Astrocyte of the cerebellum (primary cell): ENCODE measurements around the gene ENO4.

Experiments
- DNase-seq: peaks from one replicate; pipeline ENCODE4 v3.0.0-alpha.2; 2011; ENCODE audit warnings: low read depth
- H3K4me3 ChIP-seq: 2 replicates; pipeline ENCODE4 v1.5.1; 2011; ENCODE audit warnings: mild to moderate bottlenecking, low read depth, low read length, moderate library complexity
- in situ Hi-C: cut with HindIII; loops from 2 replicates; pipeline ENCODE4 v1.10.0; 2017; ENCODE audit warnings: low sequenced_read_pairs
- TF ChIP-seq, protein P1 (sequence below): IDR thresholded peaks from 2 replicates; pipeline ENCODE4 v1.5.1; 2012; ENCODE audit warnings: low read length, low read depth, moderate library complexity, mild to moderate bottlenecking; ENCODE audit errors: missing control alignments

The ENO4 gene

DNA sequence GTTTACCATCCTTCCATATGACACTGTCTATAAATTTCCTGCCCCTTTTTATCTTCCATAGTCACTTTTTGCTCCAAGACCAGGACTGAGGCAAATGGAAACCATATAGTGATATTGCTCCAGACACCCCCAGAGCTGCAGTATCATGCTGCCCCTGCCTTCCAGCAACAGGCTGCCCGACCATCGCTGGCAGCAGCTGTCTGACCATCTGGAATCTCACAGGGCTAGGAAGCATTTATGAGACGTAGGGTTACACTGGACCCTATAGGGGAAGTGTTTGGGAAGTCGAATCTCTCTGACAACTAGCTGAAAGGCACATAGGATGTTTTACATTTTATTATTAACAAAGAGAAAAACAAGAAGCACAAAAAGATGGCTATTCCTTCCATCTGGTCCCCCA is 19.4 kb downstream of the ENO4 start:
- in situ Hi-C loops = no loop called here
- no peak for DNase-seq
- TF ChIP-seq, protein P1, sequence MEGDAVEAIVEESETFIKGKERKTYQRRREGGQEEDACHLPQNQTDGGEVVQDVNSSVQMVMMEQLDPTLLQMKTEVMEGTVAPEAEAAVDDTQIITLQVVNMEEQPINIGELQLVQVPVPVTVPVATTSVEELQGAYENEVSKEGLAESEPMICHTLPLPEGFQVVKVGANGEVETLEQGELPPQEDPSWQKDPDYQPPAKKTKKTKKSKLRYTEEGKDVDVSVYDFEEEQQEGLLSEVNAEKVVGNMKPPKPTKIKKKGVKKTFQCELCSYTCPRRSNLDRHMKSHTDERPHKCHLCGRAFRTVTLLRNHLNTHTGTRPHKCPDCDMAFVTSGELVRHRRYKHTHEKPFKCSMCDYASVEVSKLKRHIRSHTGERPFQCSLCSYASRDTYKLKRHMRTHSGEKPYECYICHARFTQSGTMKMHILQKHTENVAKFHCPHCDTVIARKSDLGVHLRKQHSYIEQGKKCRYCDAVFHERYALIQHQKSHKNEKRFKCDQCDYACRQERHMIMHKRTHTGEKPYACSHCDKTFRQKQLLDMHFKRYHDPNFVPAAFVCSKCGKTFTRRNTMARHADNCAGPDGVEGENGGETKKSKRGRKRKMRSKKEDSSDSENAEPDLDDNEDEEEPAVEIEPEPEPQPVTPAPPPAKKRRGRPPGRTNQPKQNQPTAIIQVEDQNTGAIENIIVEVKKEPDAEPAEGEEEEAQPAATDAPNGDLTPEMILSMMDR = no peak
- H3K4me3 ChIP-seq = no peak overlapping the region

DNA sequence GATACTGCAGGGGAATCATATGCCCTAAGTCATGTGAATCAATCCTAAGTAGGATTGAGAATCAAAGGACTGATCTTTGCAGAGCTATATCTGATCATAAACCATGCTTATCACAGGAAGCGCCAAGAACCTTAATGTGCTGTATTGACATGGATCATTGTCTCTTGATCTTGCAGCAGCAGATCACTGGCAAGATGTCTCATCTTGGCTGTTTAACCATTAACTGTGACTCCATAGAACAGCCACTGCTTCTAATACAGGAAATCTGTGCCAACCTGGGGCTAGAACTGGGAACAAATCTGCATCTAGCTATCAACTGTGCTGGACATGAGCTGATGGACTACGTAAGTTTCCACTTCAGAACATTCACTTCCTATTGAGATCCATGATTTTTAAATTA is 21.6 kb downstream of the ENO4 start:
- in situ Hi-C loops = no loop called here
- TF ChIP-seq, protein P1 = no peak
- H3K4me3 ChIP-seq = no peak overlapping the region
- no peak for DNase-seq

DNA sequence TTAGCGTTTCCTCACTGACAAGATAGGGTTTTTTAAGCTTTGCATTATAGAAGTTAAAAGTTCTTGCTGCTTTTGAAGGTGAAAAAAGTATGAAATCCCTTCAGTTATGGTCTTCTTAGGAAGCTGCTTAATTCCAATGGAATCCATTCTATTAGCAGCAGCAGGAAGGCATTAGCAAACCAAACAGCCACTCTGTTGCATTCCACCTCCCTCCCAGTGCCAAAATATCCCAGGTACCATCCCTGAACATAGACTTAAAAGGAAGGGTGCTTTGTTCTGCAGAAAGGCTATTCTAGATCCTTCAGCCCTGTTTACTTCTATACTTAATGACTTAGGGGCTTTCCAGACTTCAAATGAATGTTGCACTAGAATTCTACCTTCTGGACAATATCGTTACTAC is 23.8 kb downstream of the ENO4 start:
- no peak for DNase-seq
- in situ Hi-C loops = no loop called here
- TF ChIP-seq, protein P1 = no peak
- H3K4me3 ChIP-seq = no peak overlapping the region

DNA sequence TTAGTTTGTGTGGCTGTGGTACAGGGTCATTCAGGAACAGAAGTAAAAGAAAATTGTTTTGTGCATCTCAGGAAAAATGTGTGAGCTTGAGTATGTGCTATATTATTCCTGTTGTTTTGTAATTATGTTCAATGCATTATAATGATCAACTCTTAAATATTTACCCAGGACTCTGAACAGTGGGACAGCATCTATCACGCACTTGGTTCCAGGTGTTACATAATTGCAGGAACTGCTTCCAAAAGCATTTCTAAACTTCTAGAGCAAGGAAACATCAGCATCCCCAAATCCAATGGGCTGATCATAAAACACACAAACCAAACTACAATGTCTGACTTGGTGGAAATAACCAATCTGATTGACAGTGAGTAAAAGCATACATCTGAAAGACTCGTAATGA is 26.6 kb downstream of the ENO4 start:
- TF ChIP-seq, protein P1 = no peak
- no peak for DNase-seq
- no peak overlapping the region for H3K4me3 ChIP-seq
- in situ Hi-C loops = no loop called here

DNA sequence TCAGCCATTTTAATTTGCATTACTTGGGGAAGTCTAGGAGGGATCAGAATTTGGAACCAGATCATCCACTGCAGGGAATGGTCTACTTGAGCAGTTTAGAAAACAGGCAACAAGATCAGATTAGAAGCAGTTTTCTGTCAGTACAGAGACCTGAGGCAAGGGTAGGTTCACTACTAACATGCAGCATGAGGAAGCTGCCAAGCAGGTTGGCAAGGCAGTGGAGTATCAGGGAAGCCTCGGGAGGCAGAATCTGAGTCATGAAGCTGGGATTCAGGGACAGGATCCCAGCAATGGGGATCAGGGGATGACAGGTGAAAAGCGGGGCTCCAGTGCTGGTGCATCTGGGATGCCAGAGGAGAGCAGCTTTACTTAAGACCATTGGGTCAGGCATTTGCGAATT is 28.1 kb downstream of the ENO4 start:
- H3K4me3 ChIP-seq = no peak overlapping the region
- TF ChIP-seq, protein P1 = no peak
- DNase-seq = no peak
- in situ Hi-C loops = no loop called here

DNA sequence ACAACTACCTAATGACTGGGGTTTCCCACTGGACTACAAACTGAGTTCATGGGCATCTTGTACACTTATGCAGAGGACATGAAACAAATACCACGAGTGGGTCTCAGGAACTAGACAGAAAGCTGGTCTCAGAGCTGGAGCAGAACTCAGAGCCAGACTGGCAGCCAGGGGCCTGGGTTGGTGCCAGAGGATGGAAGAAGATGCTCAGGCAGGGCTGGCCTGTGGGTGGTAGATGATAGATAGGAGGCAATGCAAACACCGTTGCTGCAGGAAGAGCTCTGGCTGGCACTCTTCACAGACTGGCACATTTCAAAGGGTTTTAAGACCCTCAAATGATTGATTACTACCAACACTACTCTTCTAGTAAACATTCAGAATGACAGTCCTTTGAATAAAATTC is 28.8 kb downstream of the ENO4 start:
- DNase-seq = no peak
- in situ Hi-C loops = no loop called here
- TF ChIP-seq, protein P1 = no peak

DNA sequence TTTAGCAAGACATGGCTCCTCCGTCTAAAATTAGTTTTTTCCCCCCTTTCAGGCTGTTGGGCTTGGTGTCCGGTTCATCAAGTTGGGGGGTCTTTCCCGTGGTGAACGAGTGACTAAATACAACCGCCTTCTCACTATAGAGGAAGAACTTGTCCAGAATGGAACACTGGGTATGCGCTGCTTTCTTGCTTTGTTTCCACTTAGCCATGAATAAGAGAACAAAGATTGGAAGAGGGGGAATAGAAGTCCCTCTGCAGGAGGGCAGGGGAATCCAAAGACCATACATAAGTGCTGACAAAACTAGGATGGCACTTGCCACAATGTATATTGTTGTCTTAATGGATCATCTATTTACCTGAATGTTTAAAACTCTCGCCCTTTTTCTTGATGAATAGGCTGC is 30.5 kb downstream of the ENO4 start:
- H3K4me3 ChIP-seq = no peak overlapping the region
- in situ Hi-C loops = no loop called here
- no peak for DNase-seq
- TF ChIP-seq, protein P1 = no peak

More for the DNA sequence above, 28.8 kb downstream of the ENO4 start:
- H3K4me3 ChIP-seq = no peak overlapping the region
